HG03039 (cell line): ENCODE data around the gene TCHP.
"Not testable (repeated sequence)": the region's sequence is repeated elsewhere in the genome, so short reads cannot be mapped to it uniquely, and the experiment has no call there.

Experiments used
- ATAC-seq: cut with Tn5 transposase; IDR thresholded peaks from one replicate; pipeline ENCODE4 v1.9.1; 2021; ENCODE audit warnings: mild to moderate bottlenecking, moderate library complexity; ENCODE audit not compliant: unreplicated experiment

Gene TCHP, protein sequence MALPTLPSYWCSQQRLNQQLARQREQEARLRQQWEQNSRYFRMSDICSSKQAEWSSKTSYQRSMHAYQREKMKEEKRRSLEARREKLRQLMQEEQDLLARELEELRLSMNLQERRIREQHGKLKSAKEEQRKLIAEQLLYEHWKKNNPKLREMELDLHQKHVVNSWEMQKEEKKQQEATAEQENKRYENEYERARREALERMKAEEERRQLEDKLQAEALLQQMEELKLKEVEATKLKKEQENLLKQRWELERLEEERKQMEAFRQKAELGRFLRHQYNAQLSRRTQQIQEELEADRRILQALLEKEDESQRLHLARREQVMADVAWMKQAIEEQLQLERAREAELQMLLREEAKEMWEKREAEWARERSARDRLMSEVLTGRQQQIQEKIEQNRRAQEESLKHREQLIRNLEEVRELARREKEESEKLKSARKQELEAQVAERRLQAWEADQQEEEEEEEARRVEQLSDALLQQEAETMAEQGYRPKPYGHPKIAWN

GRCh38 chr12:109899783-109900751, at the start of gene TCHP:
TSS of gene TCHP (plus strand) at chr12:109900274. CDS start at chr12:109903027, 2,753 bp downstream.
- ATAC-seq, result peak; percentile 61

GRCh38 chr12:109850518-109850917, 49.6 kb upstream of the TCHP start:
- ATAC-seq, result not testable (repeated sequence)

DNA sequence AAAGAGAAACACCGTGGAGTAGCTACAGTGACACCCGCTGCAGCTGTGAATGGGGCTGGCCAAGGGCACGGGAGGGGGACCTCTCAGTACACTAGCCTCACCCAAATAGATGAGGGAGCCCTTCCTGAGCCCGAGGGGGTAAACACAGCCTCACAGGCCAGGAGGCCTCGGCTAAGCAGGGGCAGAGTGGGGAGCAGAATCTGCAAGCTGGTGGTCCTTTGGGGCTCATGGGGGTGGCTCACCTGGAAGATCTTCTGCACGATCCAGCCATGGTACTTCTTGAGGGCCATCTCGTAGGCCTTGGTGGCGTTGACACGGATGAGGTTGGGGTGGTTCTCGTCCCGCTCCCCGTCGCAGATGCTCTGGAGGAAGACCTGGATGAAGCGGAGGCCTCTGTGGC, 44.7 kb upstream of the TCHP start:
- no peak for ATAC-seq

DNA sequence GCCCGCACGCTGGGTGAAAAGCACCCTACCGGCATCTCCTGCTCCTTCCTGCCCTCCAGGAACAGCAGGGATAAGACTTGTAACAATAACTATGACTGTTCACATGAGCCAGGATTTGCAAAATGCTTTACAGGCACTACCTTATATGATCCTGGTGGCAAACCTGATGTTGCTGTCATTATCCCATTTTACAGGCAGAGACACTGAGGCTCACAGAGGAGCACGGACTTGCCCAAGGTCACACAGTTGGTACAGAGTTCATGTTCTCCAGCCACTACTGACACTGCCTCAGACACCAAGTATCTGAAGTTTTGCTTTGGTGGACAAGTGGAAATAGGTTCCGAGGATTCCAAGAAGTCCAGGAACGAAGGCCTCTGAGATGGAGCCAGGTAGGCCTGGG, 42.4 kb upstream of the TCHP start:
- no peak for ATAC-seq

DNA sequence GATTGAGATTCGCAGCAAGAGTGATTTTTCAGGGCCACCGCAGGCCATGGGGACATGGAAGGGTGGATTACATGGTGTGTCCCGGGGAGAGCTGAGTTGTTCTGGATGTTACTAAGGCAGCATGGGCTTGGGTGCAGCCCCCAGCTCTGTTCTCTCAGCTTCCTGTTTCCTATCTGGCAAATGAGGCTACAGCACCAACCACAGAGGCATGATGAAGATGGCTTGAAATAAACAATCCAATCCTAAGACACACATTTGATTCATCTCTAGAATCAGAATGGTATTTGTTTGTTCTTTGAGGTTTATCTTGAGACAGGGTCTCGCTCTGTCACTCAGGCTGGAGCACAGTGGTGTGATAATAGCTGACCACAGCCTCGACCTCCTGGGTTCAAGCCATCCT, 41.3 kb upstream of the TCHP start:
- no peak for ATAC-seq

DNA sequence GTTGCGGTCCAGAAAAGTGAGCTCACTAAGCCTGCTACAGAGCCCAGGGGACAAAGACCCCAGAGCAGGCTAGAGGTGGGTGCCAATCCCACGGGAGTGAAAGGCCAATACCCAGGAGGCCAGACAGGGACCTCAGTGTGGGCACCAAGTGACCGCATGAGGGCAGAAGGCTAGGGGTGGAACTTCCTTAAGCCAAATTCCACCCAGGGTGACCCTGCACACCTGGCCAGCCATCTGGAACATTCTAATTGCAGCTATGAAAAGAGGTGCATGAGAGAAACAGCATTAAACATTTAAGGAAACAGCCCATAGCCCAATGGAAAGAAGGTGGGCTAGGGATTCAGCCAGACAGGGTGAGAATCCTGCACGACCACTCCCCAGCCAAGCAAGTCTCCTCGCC, 39.1 kb upstream of the TCHP start:
- no peak for ATAC-seq

DNA sequence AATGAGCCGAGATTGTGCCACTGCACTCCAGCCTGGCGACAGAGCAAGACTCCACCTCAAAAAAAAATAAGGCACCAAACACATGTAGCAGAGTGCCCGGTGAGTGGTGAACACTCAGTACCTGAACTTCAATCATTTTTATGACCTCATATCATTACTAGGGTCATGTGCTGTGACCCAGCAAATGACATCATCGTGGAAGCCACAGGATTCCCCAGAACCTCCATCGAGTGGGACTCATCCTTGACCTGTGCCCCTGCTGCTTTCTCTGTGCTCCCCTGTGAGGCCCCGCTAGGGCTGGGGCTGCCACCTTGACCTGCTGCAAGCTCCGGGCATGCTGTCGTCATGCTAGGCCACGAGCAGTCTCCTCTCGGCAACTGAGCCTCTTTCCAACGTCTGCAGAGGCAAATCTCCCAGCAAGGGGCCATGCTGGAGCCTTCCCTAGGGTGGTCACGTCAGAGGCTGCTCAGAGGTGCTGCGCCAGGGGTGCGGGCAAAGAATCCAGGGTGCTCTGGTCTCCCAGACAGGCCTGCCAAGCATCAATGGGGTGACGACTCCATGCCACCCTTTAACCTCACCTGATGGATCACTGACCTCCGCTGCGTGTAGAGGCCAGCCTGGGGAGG, 38.3 kb upstream of the TCHP start:
- ATAC-seq, result no peak

DNA sequence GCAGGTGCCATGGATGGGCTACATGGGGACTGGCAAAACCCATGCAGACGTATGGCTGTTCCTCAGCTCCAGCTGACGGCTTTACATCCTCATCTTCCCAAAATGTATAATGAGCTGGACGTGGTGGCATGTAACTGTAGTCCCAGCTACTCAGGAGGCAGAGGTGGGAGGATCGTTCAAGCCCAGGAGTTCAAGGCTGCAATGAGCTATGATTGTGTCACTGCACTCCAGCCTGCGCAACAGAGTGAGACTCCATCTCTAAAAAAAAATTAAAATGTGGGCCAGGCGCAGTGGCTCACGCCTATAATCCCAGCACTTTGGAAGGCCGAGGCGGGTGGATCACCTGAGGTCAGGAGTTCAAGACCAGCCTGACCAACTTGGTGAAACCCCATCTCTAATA, 37.6 kb upstream of the TCHP start:
- not testable (repeated sequence) for ATAC-seq

DNA sequence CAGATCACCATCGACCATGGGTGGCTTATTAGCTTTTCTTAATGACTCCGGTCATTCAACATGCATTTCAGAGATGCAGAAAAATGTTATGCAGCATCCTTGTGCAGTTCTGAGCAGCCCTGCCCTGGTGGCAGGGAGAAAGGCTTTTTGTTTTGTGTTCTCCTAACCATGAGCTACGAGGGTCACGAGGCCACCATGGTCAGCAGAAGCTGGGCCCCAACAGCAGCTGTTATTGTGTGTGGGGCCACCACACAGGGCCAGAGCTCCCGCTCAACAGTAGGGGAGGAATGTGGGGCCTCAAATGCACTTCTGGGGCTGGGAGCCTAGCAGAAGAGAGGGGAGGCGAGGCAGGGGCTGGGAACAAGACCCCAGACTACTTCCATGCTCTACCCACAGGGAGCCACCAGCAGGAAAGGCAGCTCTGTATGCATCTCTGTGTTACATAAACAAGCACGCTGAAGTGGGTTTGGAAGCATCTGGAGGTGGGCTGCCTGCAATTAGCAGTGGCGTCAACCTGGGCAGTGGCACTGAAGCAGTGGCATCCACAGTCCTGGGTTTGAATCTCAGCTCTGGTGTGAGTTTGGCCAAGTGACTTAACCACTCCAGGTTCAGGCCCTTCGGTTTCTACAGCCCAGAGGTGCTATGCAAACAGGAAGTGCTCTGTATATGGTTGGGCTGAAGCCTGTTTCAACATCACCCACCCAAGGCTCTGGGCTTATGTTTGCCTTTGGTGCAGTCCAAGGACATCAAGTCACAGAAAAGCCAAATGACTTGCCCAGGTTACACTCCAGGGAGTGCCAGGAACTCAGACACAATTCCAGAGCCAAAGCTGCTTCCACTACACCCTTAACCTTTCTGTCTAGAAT, 36.0 kb upstream of the TCHP start:
- ATAC-seq, result no peak

DNA sequence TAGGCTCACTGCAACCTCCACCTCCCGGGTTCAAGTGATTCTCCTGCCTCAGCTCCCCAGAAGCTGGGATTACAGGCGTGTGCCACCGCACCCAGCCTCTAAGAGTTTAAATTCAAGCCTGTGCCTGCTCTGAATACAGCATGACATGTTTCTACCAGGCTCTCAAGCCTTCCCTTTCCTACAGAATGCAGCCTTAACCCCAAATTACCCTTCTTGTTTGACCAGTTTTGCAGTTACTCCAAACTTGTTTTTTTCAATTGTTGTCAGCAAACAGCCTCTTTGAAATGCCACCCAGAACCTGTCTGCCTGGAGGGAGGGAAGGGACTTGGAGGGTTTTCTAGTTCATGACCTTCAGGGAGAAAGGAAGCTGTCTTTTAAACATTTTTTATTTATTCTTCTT, 35.2 kb upstream of the TCHP start:
- no peak for ATAC-seq

DNA sequence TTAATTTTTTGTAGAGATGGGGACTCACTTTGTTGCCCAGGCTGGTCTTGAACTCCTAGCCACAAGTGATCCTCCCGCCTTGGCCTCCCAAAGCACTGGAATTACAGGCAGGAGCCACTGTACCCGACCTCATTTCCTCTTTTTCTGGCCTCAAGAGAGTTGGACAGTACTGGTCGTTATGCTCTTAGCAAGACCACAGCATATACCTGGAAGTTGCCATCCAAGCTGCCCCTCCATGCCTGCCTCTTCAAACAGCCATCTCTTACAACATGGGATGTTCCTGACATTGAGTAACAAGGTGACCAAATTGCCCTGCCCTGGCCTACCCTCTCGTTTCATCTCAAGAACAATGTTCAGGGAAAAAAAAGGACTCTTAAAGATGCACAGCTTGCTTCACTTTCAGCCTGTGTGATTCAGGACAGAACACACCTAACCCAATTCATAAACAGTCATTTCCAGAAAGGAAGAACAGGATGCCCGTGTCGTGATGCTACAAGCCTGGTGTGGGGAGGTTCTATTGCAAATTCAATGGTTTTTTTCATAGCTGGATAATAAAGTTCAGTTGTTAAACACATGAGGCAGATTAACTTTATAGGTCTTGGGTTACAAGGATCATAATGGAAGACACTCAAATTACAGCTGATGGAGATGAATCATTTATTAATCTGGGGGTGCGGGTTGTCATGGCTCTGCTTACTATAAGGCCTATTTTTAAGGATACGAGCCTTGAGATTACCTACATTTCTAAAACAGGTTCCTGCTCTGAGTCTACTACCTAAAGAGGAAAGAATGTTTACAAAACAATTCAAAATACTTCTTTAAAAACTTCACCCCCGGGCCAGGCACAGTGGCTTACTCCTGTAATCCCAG, 31.7 kb upstream of the TCHP start:
- ATAC-seq, result no peak

DNA sequence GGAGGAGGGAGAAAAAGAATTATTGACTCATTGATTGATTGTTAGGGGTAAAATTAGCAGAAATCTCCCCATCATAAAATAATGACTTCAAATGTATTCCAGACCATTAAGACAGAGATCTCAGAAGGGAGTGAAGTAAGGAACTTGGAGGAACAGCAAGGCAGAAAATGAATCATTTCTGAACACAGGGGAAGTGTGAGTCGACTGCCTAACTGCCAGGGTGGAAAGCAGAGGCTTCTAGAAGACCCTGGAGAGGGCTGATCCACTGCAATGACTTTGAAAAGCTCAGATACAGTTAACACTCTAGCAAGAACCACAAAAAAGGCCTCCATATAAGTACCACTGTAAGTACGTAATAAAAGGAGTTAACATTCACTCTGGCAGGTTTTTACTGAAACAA, 29.4 kb upstream of the TCHP start:
- ATAC-seq, result no peak

GRCh38 chr12:109871668-109872314, 28.3 kb upstream of the TCHP start:
- ATAC-seq, result no peak

DNA sequence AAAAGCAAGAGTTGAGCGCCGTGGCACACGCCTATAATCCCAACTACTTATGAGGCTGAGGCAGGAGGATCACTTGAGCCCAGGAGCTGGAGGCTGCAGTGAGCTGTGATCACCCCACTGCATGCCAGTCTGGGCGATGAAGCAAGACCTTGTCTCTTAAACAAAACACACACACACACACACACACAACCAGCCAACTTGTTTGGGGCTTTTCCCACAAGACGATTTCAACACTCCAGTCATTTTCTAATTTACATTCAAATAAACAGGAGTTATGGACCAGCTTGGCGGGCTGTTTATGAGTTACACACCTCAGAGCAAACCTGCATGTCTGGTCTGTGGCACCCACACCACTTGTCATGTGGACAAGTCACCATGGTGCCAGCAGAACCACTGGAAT, 26.4 kb upstream of the TCHP start:
- ATAC-seq, result no peak

DNA sequence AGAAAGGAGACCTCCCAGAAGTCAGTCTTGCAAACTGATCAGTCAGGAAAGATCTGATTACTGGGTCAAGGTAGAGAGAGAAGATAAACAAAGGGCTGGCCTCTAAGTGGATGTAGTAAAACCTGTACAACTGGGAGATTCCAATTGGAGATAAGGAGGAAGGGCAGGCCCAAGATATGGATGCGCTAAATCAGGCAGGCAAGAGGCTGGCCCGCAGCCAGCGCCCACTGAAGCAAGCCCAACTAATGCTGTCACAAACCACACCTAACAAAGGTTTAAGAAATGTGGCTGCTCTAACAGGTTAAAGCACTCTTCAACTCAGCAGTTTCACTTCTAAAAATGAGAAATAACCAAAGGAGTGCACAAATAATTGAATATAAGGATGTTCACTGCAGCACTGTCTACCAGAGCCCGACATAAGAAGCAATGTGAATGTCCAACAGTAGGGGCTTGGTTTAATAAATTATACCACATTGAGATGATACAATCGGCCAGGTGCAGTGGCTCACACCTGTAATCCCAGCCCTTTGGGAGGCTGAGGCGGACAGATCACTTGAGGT, 24.4 kb upstream of the TCHP start:
- no peak for ATAC-seq

DNA sequence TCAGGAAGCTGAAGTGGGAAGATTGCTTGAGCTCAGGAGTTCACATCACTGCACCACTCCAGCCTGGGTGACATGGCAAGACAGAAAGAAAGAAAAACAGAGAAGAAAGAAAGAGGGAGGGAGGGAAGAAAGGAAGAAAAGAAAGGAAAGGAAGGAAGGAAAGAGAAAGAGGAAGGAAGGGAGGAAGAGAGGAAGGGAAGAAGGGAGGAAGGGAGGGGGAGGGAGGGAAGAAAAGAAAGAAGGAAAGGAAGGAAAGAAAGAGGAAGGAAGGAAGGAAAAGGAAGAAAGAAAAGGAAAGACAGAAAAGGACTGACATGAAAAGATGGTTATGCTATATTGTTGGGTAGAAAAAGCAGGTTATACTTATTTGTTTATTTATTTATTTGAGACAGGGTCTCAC, 23.7 kb upstream of the TCHP start:
- no peak for ATAC-seq

DNA sequence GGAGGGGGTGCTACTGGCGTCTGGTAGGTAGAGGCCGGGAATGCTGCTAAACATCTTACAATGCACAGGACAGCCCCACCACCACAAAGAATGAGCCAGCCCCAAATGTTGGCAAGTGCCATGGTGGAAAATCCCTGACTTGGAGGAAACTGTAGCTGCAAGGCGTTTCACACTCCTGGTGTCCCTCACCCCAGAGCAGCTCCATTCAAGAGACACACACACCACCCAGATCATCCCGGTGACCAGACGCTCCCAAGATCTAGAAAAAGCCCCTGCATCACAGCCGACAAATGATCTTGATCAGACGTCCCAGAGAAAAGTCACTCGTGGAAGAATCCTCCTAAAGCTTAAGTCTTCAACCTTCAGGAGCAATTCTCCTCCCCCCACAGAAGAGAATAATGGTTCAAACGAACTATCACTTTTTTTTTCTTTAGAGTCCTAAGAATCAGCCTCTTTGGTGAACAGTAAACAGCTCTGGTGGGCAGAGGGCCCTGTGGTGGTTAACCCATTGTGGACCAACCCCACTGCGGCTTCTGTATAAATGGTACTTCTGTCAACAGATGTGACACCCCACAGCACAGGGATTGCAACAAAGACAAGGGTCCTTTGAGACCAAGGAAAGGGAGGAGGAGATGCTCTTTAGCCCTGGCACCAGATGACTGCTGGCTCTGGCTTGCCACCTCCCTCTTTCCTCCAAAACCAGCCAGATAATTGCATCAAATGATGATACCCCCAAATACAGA, 22.4 kb upstream of the TCHP start:
- ATAC-seq, result no peak

- ATAC-seq, result no peak
Measured at GRCh38 chr12:109878247-109878625, 21.8 kb upstream of the TCHP start.
